DMS79 treated with DMSO at 0.1 percent for 48 hours (cell line): ENCODE data around the gene LSM12.
"Not testable (repeated sequence)": the region's sequence is repeated elsewhere in the genome, so short reads cannot be mapped to it uniquely, and the experiment has no call there.

Source experiments
- DNase-seq: peaks from one replicate; lab custom pipeline; 2025; lab: John Stamatoyannopoulos, UW

The LSM12 gene

GRCh38 chr17:44044071-44044470, 22.4 kb downstream of the LSM12 start:
- no peak for DNase-seq

- DNase-seq: no peak
These were observed 23.2 kb downstream of the LSM12 start for GRCh38 chr17:44043272-44043696.

- DNase-seq: no peak
These were observed 26.4 kb downstream of the LSM12 start for GRCh38 chr17:44039829-44040635.

- no peak for DNase-seq
These were observed 27.9 kb downstream of the LSM12 start for GRCh38 chr17:44038604-44039011.

GRCh38 chr17:44037471-44037870, 29.0 kb downstream of the LSM12 start:
- DNase-seq: no peak

- not testable (repeated sequence) for DNase-seq
These were observed 31.8 kb downstream of the LSM12 start for GRCh38 chr17:44034688-44035087.

- no peak for DNase-seq
These were observed 32.5 kb downstream of the LSM12 start for GRCh38 chr17:44033861-44034408.

- DNase-seq: no peak
These were observed 36.0 kb downstream of the LSM12 start for GRCh38 chr17:44030482-44030881.

GRCh38 chr17:44029736-44030135, 36.7 kb downstream of the LSM12 start:
- DNase-seq: no peak

- DNase-seq: no peak
These were observed 41.6 kb downstream of the LSM12 start for GRCh38 chr17:44024853-44025252.

- peak; percentile 84 for DNase-seq
These were observed 42.2 kb downstream of the LSM12 start for GRCh38 chr17:44024271-44024663.

GRCh38 chr17:44023545-44024270, 42.8 kb downstream of the LSM12 start:
- DNase-seq: no peak

GRCh38 chr17:44022246-44022645, 44.2 kb downstream of the LSM12 start:
- no peak for DNase-seq

- not testable (repeated sequence) for DNase-seq
These were observed 45.2 kb downstream of the LSM12 start for GRCh38 chr17:44021227-44021626.

- peak; percentile 90 for DNase-seq
These were observed 51.9 kb downstream of the LSM12 start, which contains the start of gene TMEM101 for GRCh38 chr17:44014437-44015172. Gene TMEM101 (minus strand): TSS chr17:44014963. CDS start chr17:44014952, 11 bp downstream.

- no peak for DNase-seq
These were observed 52.4 kb downstream of the LSM12 start for GRCh38 chr17:44014133-44014436.

GRCh38 chr17:44012874-44013273, 53.6 kb downstream of the LSM12 start:
- no peak for DNase-seq

- no peak for DNase-seq
These were observed 54.1 kb downstream of the LSM12 start for GRCh38 chr17:44012391-44012790.

- no peak for DNase-seq
These were observed 54.6 kb downstream of the LSM12 start for GRCh38 chr17:44011876-44012275.

GRCh38 chr17:44010966-44011647, 55.4 kb downstream of the LSM12 start:
- no peak for DNase-seq

GRCh38 chr17:44008205-44008909, 58.1 kb downstream of the LSM12 start:
- no peak for DNase-seq
